ENCODE results near the gene MKLN1. TPM values are rescaled to one million over a fixed set of nuclear protein-coding genes. Genes with fewer than 3 reads are reported as not detected.

The MKLN1 gene
- total RNA-seq, 1 experiment from 2014 or later = 48.5 TPM

GRCh38 chr7:131500357-131500756 is 172.7 kb downstream of the MKLN1 start:
- ChIA-PET CTCF (interaction anchor here (0.8 kb wide), 1 partner anchor 11 kb away, joined by 3 read pairs; no protein-coding TSS in a partner anchor), POLR2A (no interaction called here), RAD21 (ENCODE audit: low non-redundant PET in 1 of 2, low total read pairs in 2 of 2, uncharacterized antibody in 2 of 2, unreplicated experiment in 2 of 2) (no interaction called here)
- H3K36me3 ChIP-seq (ENCODE audit: control insufficient read depth in 1 of 2, insufficient read depth in 2 of 2, low read length in 2 of 2) = peaks cover 3% of the 10 kb centered on the region in 2 experiments; a peak in 2 of 4 replicates
- no peaks in the 10 kb centered on the region for H3K4me1 ChIP-seq (ENCODE audit: control insufficient read depth in 1 of 2, insufficient read depth in 2 of 2, low read length in 2 of 2)
- H3K9ac ChIP-seq (ENCODE audit: low read length) = no peak overlapping the region
- ATAC-seq (no peak), DNase-seq (ENCODE audit: low read depth, low spot score) (no peak)
- no peak overlapping the region for H3K4me3 ChIP-seq (replicated peaks in 1 of 2; ENCODE audit: low read depth in 1 of 2, low read length in 2 of 2)
- H3K4me2 ChIP-seq (ENCODE audit: low read length) = no peak overlapping the region
- H2AFZ ChIP-seq (ENCODE audit: low read depth, low read length, poor library complexity, severe bottlenecking) = no peak overlapping the region
- no TSS peak for BruUV-seq (replicated peaks)
- intact Hi-C loops (cut with micrococcal nuclease) = no loop called here
- TF ChIP-seq CBX3 (IDR thresholded peaks at IDR 0.05; ENCODE audit: low read depth) (no peak), CTCF (IDR thresholded peaks at IDR 0.05 in 2 of 3, conservative IDR thresholded peaks at IDR 0.05 in 1 of 3; ENCODE audit: borderline replicate concordance in 1 of 3, insufficient read depth in 1 of 3, low read depth in 2 of 3, low read length in 2 of 3) (no peak), EGR1 (IDR thresholded peaks at IDR 0.05; ENCODE audit: low read depth) (no peak), EZH2phosphoT487 (IDR thresholded peaks at IDR 0.05; ENCODE audit: borderline replicate concordance) (no peak), ZNF274 (IDR thresholded peaks at IDR 0.05; ENCODE audit: low read depth, low read length) (no peak), YY1 (IDR thresholded peaks at IDR 0.05; ENCODE audit: extremely low read depth, insufficient replicate concordance, low read depth, low read length) (no peak), POLR2AphosphoS5 (IDR thresholded peaks at IDR 0.05; ENCODE audit: low read depth, low read length) (no peak), EZH2 (IDR thresholded peaks at IDR 0.05) (no peak), SP1 (IDR thresholded peaks at IDR 0.05; ENCODE audit: low read depth) (no peak), TCF7L2 (IDR thresholded peaks at IDR 0.05; ENCODE audit: borderline replicate concordance, extremely low read depth, insufficient read depth, insufficient read length) (no peak), ZFX (IDR thresholded peaks at IDR 0.05) (no peak), SIN3A (IDR thresholded peaks at IDR 0.05; ENCODE audit: low read depth) (no peak), CEBPB (IDR thresholded peaks at IDR 0.05; ENCODE audit: low read depth) (no peak)
- H3K79me2 ChIP-seq (ENCODE audit: insufficient read depth, low read length) = no peaks in the 10 kb centered on the region
- H3K9me3 ChIP-seq (ENCODE audit: control insufficient read depth in 1 of 2, insufficient read depth in 1 of 2, low read depth in 1 of 2, low read length in 2 of 2) = no peaks in the 10 kb centered on the region
- no peaks in the 10 kb centered on the region for H4K20me1 ChIP-seq (ENCODE audit: insufficient read depth)
- H3K27me3 ChIP-seq (ENCODE audit: insufficient read depth, low read length) = no peaks in the 10 kb centered on the region
- no peaks in the 10 kb centered on the region for H3K9me2 ChIP-seq (ENCODE audit: insufficient read depth)
- H3K27ac ChIP-seq (ENCODE audit: low read depth, low read length) = no peak overlapping the region

Measured in HCT116 (cell line).